HepG2 (cell line): Measurements from ENCODE around the gene SERTAD1. TPM values are rescaled to one million over a fixed set of nuclear protein-coding genes. Genes with fewer than 3 reads are reported as not detected.

Source experiments
- CBX1 ChIP-seq: IDR thresholded peaks from one replicate; pipeline ENCODE4 v1.6.1; 2016; ENCODE audit warnings: antibody characterized with exemption, low read depth
- HHEX ChIP-seq: IDR thresholded peaks from 2 replicates; pipeline ENCODE4 v1.6.1; 2016; ENCODE audit warnings: control low read depth
- HMGA1 ChIP-seq: sonication (generic); formaldehyde crosslinking; conservative IDR thresholded peaks from 2 replicates; pipeline ENCODE4 v1.4.0; 2020; ENCODE audit warnings: missing genetic modification reagents
- KDM2A ChIP-seq: sonication (generic); formaldehyde crosslinking; IDR thresholded peaks from 2 replicates; pipeline ENCODE4 v1.4.0; 2020; ENCODE audit warnings: low read depth, missing genetic modification reagents, borderline replicate concordance
- NCOA1 ChIP-seq: sonication (generic); formaldehyde crosslinking; IDR thresholded peaks from 2 replicates; pipeline ENCODE4 v1.9.0; 2021; ENCODE audit warnings: missing genetic modification reagents
- NFIB ChIP-seq: sonication (generic); formaldehyde crosslinking; IDR thresholded peaks from 2 replicates; pipeline ENCODE4 v1.9.0; 2021; ENCODE audit warnings: missing genetic modification reagents, mild to moderate bottlenecking, borderline replicate concordance
- NFKBIZ ChIP-seq: IDR thresholded peaks from 2 replicates; pipeline ENCODE4 v1.6.1; 2018; ENCODE audit warnings: missing genetic modification reagents, missing compliant biosample characterization
- TFE3 ChIP-seq: IDR thresholded peaks from 2 replicates; pipeline ENCODE4 v1.6.1; 2016
- TOE1 ChIP-seq: sonication (generic); formaldehyde crosslinking; IDR thresholded peaks from 2 replicates; pipeline ENCODE4 v1.4.0; 2020; ENCODE audit warnings: mild to moderate bottlenecking, missing genetic modification reagents
- YEATS4 ChIP-seq: sonication (generic); formaldehyde crosslinking; IDR thresholded peaks from 2 replicates; pipeline ENCODE4 v1.4.0; 2020; ENCODE audit warnings: missing genetic modification reagents, borderline replicate concordance
- ZBTB44 ChIP-seq: sonication (generic); formaldehyde crosslinking; IDR thresholded peaks from 2 replicates; pipeline ENCODE4 v1.4.0; 2020; ENCODE audit warnings: missing genetic modification reagents
- ZFP36L1 ChIP-seq: sonication (generic); formaldehyde crosslinking; IDR thresholded peaks from 2 replicates; pipeline ENCODE4 v1.8.0; 2022; ENCODE audit warnings: mild to moderate bottlenecking, missing genetic modification reagents, moderate library complexity
- ZNF142 ChIP-seq: sonication (generic); formaldehyde crosslinking; IDR thresholded peaks from 2 replicates; pipeline ENCODE4 v1.4.0; 2020; ENCODE audit warnings: missing genetic modification reagents
- ZNF468 ChIP-seq: sonication (generic); formaldehyde crosslinking; IDR thresholded peaks from 2 replicates; pipeline ENCODE4 v1.8.0; 2022; ENCODE audit warnings: mild to moderate bottlenecking, moderate library complexity, missing genetic modification reagents
- polyA plus RNA-seq, 8 experiments: library from polyadenylated mRNA; depleted of rRNA in 3 of 8; stranded (reverse) in 7 of 8; unstranded in 1 of 8; fragments of >200 nt; fragmentation: Illumina TruSeq in 4 of 8; extraction: Trizol in 4 of 8; gene quantifications; 2 replicates each; pipeline versions ENCODE4 v1.2.1 to v1.2.3, GENCODE V29; 2011 to 2016; ENCODE audit warnings: low read depth in 4 of 8, missing spikeins in 1 of 8, mixed read lengths in 1 of 8; ENCODE audit not compliant: insufficient read depth in 1 of 8
- total RNA-seq, 5 experiments: library from RNA; depleted of rRNA; stranded (reverse); fragments of >200 nt; fragmentation: Illumina TruSeq; extraction: Trizol; gene quantifications; 2 replicates each; pipeline ENCODE4 v1.2.3, GENCODE V29; 2016; ENCODE audit warnings: low read depth in 1 of 5
- TF ChIP-seq, protein P1 (sequence below): sonication (generic); formaldehyde crosslinking; IDR thresholded peaks from 2 replicates; pipeline ENCODE4 v1.5.0; 2020; ENCODE audit warnings: mild to moderate bottlenecking, missing genetic modification reagents
- TF ChIP-seq, protein P2 (sequence below): sonication (generic); formaldehyde crosslinking; IDR thresholded peaks from 2 replicates; pipeline ENCODE4 v1.8.0; 2022; ENCODE audit warnings: missing genetic modification reagents, mild to moderate bottlenecking, borderline replicate concordance

Gene SERTAD1
- total and polyA plus RNA-seq, 2 of the 13 experiments (the other 11 are each of a cell fraction or from before 2014, with no cell fraction given) = 4.3 to 4.5 TPM

GRCh38 chr19:40433391-40434216, 7.8 kb upstream of the SERTAD1 start (continued):
- TF ChIP-seq ZNF142 (CRISPR knock-in tag) (no peak), NFIB (CRISPR knock-in tag) (no peak), CBX1 (no peak), NCOA1 (no peak), ZBTB44 (no peak), HHEX (CRISPR knock-in tag) (no peak), ZNF468 (CRISPR knock-in tag) (no peak), ZFP36L1 (CRISPR knock-in tag) (no peak), TFE3 (CRISPR knock-in tag) (no peak; the same call in 1 of the 2 replicates), TOE1 (CRISPR knock-in tag) (no peak), KDM2A (CRISPR knock-in tag) (no peak; the same call in 1 of the 2 replicates), YEATS4 (CRISPR knock-in tag) (no peak; the same call in 1 of the 2 replicates), NFKBIZ (no peak), HMGA1 (CRISPR knock-in tag) (no peak)
- TF ChIP-seq, protein P1, sequence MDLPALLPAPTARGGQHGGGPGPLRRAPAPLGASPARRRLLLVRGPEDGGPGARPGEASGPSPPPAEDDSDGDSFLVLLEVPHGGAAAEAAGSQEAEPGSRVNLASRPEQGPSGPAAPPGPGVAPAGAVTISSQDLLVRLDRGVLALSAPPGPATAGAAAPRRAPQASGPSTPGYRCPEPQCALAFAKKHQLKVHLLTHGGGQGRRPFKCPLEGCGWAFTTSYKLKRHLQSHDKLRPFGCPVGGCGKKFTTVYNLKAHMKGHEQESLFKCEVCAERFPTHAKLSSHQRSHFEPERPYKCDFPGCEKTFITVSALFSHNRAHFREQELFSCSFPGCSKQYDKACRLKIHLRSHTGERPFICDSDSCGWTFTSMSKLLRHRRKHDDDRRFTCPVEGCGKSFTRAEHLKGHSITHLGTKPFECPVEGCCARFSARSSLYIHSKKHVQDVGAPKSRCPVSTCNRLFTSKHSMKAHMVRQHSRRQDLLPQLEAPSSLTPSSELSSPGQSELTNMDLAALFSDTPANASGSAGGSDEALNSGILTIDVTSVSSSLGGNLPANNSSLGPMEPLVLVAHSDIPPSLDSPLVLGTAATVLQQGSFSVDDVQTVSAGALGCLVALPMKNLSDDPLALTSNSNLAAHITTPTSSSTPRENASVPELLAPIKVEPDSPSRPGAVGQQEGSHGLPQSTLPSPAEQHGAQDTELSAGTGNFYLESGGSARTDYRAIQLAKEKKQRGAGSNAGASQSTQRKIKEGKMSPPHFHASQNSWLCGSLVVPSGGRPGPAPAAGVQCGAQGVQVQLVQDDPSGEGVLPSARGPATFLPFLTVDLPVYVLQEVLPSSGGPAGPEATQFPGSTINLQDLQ = no peak
- TF ChIP-seq, protein P2, sequence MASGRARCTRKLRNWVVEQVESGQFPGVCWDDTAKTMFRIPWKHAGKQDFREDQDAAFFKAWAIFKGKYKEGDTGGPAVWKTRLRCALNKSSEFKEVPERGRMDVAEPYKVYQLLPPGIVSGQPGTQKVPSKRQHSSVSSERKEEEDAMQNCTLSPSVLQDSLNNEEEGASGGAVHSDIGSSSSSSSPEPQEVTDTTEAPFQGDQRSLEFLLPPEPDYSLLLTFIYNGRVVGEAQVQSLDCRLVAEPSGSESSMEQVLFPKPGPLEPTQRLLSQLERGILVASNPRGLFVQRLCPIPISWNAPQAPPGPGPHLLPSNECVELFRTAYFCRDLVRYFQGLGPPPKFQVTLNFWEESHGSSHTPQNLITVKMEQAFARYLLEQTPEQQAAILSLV = no peak
